Stimulated activated CD4-positive, alpha-beta T cell treated with anti-CD3 and anti-CD28 coated beads, Interleukin-4, amount 100 ng/mL, for 24 hours (primary cell): Measurements from ENCODE around the gene DCTN2.

Experiments
- DNase-seq: peaks from one replicate; pipeline ENCODE4 v3.0.0-alpha.2; 2020

Gene DCTN2

GRCh38 chr12:57485695-57486094 lies 61.3 kb downstream of the DCTN2 start:
- DNase-seq = no peak

GRCh38 chr12:57483466-57483865 lies 63.5 kb downstream of the DCTN2 start:
- no peak for DNase-seq

GRCh38 chr12:57481671-57482070 lies 65.3 kb downstream of the DCTN2 start:
- no peak for DNase-seq
